Ishikawa (cell line): ENCODE data around the gene TSG101.

ENCODE experiments used
- EGR1 ChIP-seq: IDR thresholded peaks from 2 replicates; pipeline ENCODE4 v1.6.1; 2012
- EP300 ChIP-seq: IDR thresholded peaks from 2 replicates; pipeline ENCODE4 v1.6.1; 2012; ENCODE audit warnings: borderline replicate concordance
- FOXM1 ChIP-seq: IDR thresholded peaks from 2 replicates; pipeline ENCODE4 v1.6.1; 2012; ENCODE audit warnings: low read depth, borderline replicate concordance
- RAD21 ChIP-seq: IDR thresholded peaks from 2 replicates; pipeline ENCODE4 v1.6.1; 2012; ENCODE audit warnings: low read depth
- TAF1 ChIP-seq: IDR thresholded peaks from 2 replicates; pipeline ENCODE4 v1.6.1; 2012; ENCODE audit warnings: low read depth, mild to moderate bottlenecking
- TCF12 ChIP-seq: IDR thresholded peaks from 2 replicates; pipeline ENCODE4 v1.6.1; 2012; ENCODE audit warnings: low read depth
- YY1 ChIP-seq: IDR thresholded peaks from 2 replicates; pipeline ENCODE4 v1.6.1; 2012; ENCODE audit warnings: low read depth
- TF ChIP-seq, protein P1 (sequence below): IDR thresholded peaks from 2 replicates; pipeline ENCODE4 v1.6.1; 2012; ENCODE audit warnings: low read depth, mild to moderate bottlenecking
- TF ChIP-seq, protein P2 (sequence below): IDR thresholded peaks from 2 replicates; pipeline ENCODE4 v1.6.1; 2012
- TF ChIP-seq, protein P3 (sequence below): IDR thresholded peaks from 2 replicates; pipeline ENCODE4 v1.6.1; 2012

DNA sequence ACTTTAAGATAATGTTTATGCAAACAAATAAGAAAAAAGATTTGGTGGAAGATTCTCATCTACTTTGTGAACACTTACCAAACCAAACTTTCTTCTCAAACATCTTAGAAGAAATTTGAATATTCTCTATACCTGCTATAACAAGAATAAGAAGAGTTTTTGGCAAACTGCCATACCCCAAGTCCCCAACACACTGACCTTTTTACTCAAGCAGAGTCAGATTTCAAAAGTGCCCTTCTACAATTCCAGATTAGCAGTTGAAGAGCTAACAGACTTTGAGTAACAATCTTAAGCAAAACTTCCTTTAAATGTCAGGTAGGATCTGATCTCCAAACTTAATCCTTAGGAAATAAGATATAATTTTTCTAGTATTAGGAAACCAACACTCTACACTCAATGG lies 33.9 kb downstream of the TSG101 start:
- TF ChIP-seq RAD21 (no peak), EP300 (no peak), TAF1 (no peak), YY1 (no peak), FOXM1 (no peak), EGR1 (no peak), TCF12 (no peak)
- TF ChIP-seq, protein P1, sequence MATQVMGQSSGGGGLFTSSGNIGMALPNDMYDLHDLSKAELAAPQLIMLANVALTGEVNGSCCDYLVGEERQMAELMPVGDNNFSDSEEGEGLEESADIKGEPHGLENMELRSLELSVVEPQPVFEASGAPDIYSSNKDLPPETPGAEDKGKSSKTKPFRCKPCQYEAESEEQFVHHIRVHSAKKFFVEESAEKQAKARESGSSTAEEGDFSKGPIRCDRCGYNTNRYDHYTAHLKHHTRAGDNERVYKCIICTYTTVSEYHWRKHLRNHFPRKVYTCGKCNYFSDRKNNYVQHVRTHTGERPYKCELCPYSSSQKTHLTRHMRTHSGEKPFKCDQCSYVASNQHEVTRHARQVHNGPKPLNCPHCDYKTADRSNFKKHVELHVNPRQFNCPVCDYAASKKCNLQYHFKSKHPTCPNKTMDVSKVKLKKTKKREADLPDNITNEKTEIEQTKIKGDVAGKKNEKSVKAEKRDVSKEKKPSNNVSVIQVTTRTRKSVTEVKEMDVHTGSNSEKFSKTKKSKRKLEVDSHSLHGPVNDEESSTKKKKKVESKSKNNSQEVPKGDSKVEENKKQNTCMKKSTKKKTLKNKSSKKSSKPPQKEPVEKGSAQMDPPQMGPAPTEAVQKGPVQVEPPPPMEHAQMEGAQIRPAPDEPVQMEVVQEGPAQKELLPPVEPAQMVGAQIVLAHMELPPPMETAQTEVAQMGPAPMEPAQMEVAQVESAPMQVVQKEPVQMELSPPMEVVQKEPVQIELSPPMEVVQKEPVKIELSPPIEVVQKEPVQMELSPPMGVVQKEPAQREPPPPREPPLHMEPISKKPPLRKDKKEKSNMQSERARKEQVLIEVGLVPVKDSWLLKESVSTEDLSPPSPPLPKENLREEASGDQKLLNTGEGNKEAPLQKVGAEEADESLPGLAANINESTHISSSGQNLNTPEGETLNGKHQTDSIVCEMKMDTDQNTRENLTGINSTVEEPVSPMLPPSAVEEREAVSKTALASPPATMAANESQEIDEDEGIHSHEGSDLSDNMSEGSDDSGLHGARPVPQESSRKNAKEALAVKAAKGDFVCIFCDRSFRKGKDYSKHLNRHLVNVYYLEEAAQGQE = no peak
- TF ChIP-seq, protein P2, sequence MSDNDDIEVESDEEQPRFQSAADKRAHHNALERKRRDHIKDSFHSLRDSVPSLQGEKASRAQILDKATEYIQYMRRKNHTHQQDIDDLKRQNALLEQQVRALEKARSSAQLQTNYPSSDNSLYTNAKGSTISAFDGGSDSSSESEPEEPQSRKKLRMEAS = no peak
- TF ChIP-seq, protein P3, sequence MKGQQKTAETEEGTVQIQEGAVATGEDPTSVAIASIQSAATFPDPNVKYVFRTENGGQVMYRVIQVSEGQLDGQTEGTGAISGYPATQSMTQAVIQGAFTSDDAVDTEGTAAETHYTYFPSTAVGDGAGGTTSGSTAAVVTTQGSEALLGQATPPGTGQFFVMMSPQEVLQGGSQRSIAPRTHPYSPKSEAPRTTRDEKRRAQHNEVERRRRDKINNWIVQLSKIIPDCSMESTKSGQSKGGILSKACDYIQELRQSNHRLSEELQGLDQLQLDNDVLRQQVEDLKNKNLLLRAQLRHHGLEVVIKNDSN = no peak
